K562 (cell line): ENCODE results near the gene CELF6. TPM values are rescaled to one million over a fixed set of nuclear protein-coding genes. Genes with fewer than 3 reads are reported as not detected.
A peak's percentile ranks its signal among the peaks of the same experiment; 100 is the strongest.

Experiments
- AFF1 ChIP-seq, 2 experiments: fragments of 450-650 bp; IDR thresholded peaks; 2 replicates each; pipeline ENCODE4 v1.6.1; 2018; ENCODE audit warnings: mild to moderate bottlenecking in 2 of 2, low read depth in 1 of 2; ENCODE audit not compliant: partially characterized antibody in 2 of 2
- CBFA2T3 ChIP-seq: fragments of 450-650 bp; IDR thresholded peaks from 2 replicates; pipeline ENCODE4 v1.6.1; 2017
- CBX1 ChIP-seq: sonication (generic); IDR thresholded peaks from 2 replicates; pipeline ENCODE4 v1.6.1; 2016; ENCODE audit warnings: antibody characterized with exemption, low read depth, mild to moderate bottlenecking
- ELF2 ChIP-seq: fragments of 250-450 bp; sonication (Bioruptor Pico); IDR thresholded peaks from 2 replicates; pipeline ENCODE4 v1.5.0; 2021; ENCODE audit warnings: mild to moderate bottlenecking
- KLF16 ChIP-seq: IDR thresholded peaks from 2 replicates; pipeline ENCODE4 v1.6.1; 2016; ENCODE audit warnings: antibody characterized with exemption
- LEF1 ChIP-seq: fragments of 450-650 bp; IDR thresholded peaks from 2 replicates; pipeline ENCODE4 v1.6.1; 2016; ENCODE audit warnings: mild to moderate bottlenecking
- NCOA2 ChIP-seq, 2 experiments: fragments of 450-650 bp; IDR thresholded peaks; 2 replicates each; pipeline ENCODE4 v1.6.1; 2018; ENCODE audit warnings: mild to moderate bottlenecking in 2 of 2, moderate library complexity in 1 of 2; ENCODE audit not compliant: partially characterized antibody in 2 of 2
- NELFE ChIP-seq: IDR thresholded peaks from 2 replicates; pipeline ENCODE4 v1.6.1; 2011; ENCODE audit warnings: mild to moderate bottlenecking; ENCODE audit not compliant: insufficient read depth, insufficient read length
- POU5F1 ChIP-seq: fragments of 150-350 bp; IDR thresholded peaks from 2 replicates; pipeline ENCODE4 v1.6.1; 2014; ENCODE audit warnings: borderline replicate concordance, low read length, low read depth, mild to moderate bottlenecking; ENCODE audit not compliant: partially characterized antibody
- RBM14 ChIP-seq: fragments of 200-400 bp; formaldehyde crosslinking; IDR thresholded peaks from 2 replicates; pipeline ENCODE4 v1.6.1; 2018; ENCODE audit warnings: low read depth, mild to moderate bottlenecking, low read length, moderate library complexity, borderline replicate concordance; ENCODE audit not compliant: insufficient read depth
- ZNF507 ChIP-seq: conservative IDR thresholded peaks from 2 replicates; pipeline ENCODE4 v1.6.1; 2017; ENCODE audit warnings: missing genetic modification characterization, missing compliant biosample characterization
- ZNF551 ChIP-seq: fragments of 250-450 bp; sonication (Bioruptor Pico); IDR thresholded peaks from 2 replicates; pipeline ENCODE4 v1.5.0; 2021; ENCODE audit warnings: mild to moderate bottlenecking, moderate library complexity
- ZNF586 ChIP-seq: fragments of 450-650 bp; formaldehyde crosslinking; conservative IDR thresholded peaks from 2 replicates; pipeline ENCODE4 v1.4.0; 2020; ENCODE audit warnings: mild to moderate bottlenecking, moderate library complexity
- ZNF609 ChIP-seq: sonication (generic); formaldehyde crosslinking; IDR thresholded peaks from 2 replicates; pipeline ENCODE4 v1.8.1; 2023; ENCODE audit warnings: missing genetic modification reagents, mild to moderate bottlenecking, borderline replicate concordance
- ZNF655 ChIP-seq: fragments of 250-450 bp; sonication (Bioruptor Pico); IDR thresholded peaks from 2 replicates; pipeline ENCODE4 v1.5.0; 2021
- ZNF764 ChIP-seq: fragments of 250-450 bp; sonication (Bioruptor Pico); IDR thresholded peaks from 2 replicates; pipeline ENCODE4 v1.4.0; 2020; ENCODE audit warnings: low read depth, mild to moderate bottlenecking, moderate library complexity
- ZNF778 ChIP-seq: fragments of 450-650 bp; formaldehyde crosslinking; IDR thresholded peaks from 2 replicates; pipeline ENCODE4 v1.4.0; 2020; ENCODE audit warnings: mild to moderate bottlenecking, moderate library complexity
- ZSCAN32 ChIP-seq: fragments of 450-650 bp; formaldehyde crosslinking; IDR thresholded peaks from 2 replicates; pipeline ENCODE4 v1.4.0; 2020; ENCODE audit warnings: mild to moderate bottlenecking, moderate library complexity
- polyA plus RNA-seq, 8 experiments: library from polyadenylated mRNA; depleted of rRNA in 4 of 8; stranded (reverse) in 5 of 8; unstranded in 3 of 8; fragments of >200 nt; fragmentation: Nextera tagmentation in 2 of 8; fragmentation: Illumina TruSeq in 1 of 8; extraction: Ambion mirVana in 2 of 8; extraction: Trizol in 1 of 8; gene quantifications; 2 replicates each; pipeline versions ENCODE4 v1.2.1 to v1.2.3, GENCODE V29; 2011 to 2014; ENCODE audit warnings: inconsistent platforms in 1 of 8, missing spikeins in 1 of 8
- total RNA-seq, 7 experiments: library from RNA; depleted of rRNA in 6 of 7; stranded (reverse); fragments of >200 nt in 6 of 7; fragmentation: Illumina TruSeq in 2 of 7; extraction: Trizol in 2 of 7; gene quantifications; 2 replicates each; pipeline versions ENCODE4 v1.2.1 to v1.2.3, GENCODE V29; 2011 to 2021; ENCODE audit warnings: low replicate concordance in 1 of 7

Gene CELF6
- total and polyA plus RNA-seq, 9 of the 15 experiments (the other 6 are each of a cell fraction or from before 2014, with no cell fraction given): 0.01 to 0.11 TPM; not detected in 7

- TF ChIP-seq ZNF609: no peak
- TF ChIP-seq ZNF507 (tag): no peak
- TF ChIP-seq RBM14: no peak
- TF ChIP-seq ZNF586 (CRISPR knock-in tag): no peak
- no peak for TF ChIP-seq ZSCAN32 (CRISPR knock-in tag)
- TF ChIP-seq ELF2 (CRISPR knock-in tag): no peak
- TF ChIP-seq ZNF655: no peak
- TF ChIP-seq NCOA2 (IDR thresholded peaks at IDR 0.05; ENCODE audit: partially characterized antibody in 2 of 2): no peak
- TF ChIP-seq NELFE: no peak
- peak; percentile 40; the same call in 1 of the 2 replicates for TF ChIP-seq CBFA2T3
- TF ChIP-seq KLF16: no peak
- no peak for TF ChIP-seq ZNF778
- TF ChIP-seq POU5F1: no peak
- peak; percentile 59; the same call in 1 of the 2 replicates for TF ChIP-seq LEF1
- TF ChIP-seq CBX1: no peak
- TF ChIP-seq AFF1 (IDR thresholded peaks at IDR 0.05; ENCODE audit: low read depth in 1 of 2, partially characterized antibody in 2 of 2): peak in 1 of 2 experiments; percentile 85
- no peak for TF ChIP-seq ZNF764 (CRISPR knock-in tag)
- no peak for TF ChIP-seq ZNF551 (CRISPR knock-in tag)
Measured at GRCh38 chr15:72237029-72237852, 82.7 kb downstream of the CELF6 start (continued).
